GM12878 (cell line): Measurements from ENCODE around the gene FUT6. TPM values are rescaled to one million over a fixed set of nuclear protein-coding genes. Genes with fewer than 3 reads are reported as not detected.

Experiments used
- ATAC-seq: fragments of 200-7000 bp; cut with Tn5 transposase; 3 replicates; pipeline ENCODE4 v1.9.1; 2020; ENCODE audit warnings: mild to moderate bottlenecking, moderate library complexity
- BruUV-seq: library from RNA; stranded (reverse); fragments of 400-500 nt; replicated peaks from 2 replicates; lab custom pipeline; 2021; lab: Mats Ljungman, UMichigan
- CTCF ChIA-PET: fragments of 300-600 bp; sonication (Branson Sonifier 250); formaldehyde crosslinking; extraction: SDS; loops from one replicate; lab custom pipeline; 2021; ENCODE audit warnings: inconsistent platforms; lab: Yijun Ruan, JAX
- POLR2A ChIA-PET: fragments of 350-600 bp; formaldehyde crosslinking; extraction: SDS; loops from one replicate; lab custom pipeline; 2021; ENCODE audit warnings: inconsistent platforms; lab: Charles Lee
- RAD21 ChIA-PET: fragments of 300-600 bp; sonication (Branson Sonifier 250); formaldehyde crosslinking; loops from one replicate; lab custom pipeline; 2023; ENCODE audit warnings: antibody characterized with exemption; ENCODE audit not compliant: unreplicated experiment; lab: Charles Lee
- SMC1A ChIA-PET: fragments of 300-600 bp; sonication (Branson Sonifier 250); formaldehyde crosslinking; loops from one replicate; lab custom pipeline; 2023; ENCODE audit not compliant: unreplicated experiment, uncharacterized antibody; lab: Charles Lee
- DNase-seq: peaks from one replicate; pipeline ENCODE4 v3.0.0-alpha.2; 2011; ENCODE audit warnings: low read depth, low spot score
- FAIRE-seq: peaks from 3 replicates; lab custom pipeline; 2011; peaks lifted over from hg19 to GRCh38; lab: Jason Lieb, UNC
- H2AFZ ChIP-seq: 2 replicates; pipeline ENCODE4 v1.6.0; 2011; ENCODE audit warnings: low read depth, low read length, control low read depth; ENCODE audit not compliant: control insufficient read depth
- H3K27ac ChIP-seq: 2 replicates; pipeline ENCODE4 v1.5.1; 2011; ENCODE audit warnings: control low read depth; ENCODE audit not compliant: control insufficient read depth, insufficient read depth
- H3K27me3 ChIP-seq, 2 experiments: replicated peaks in 1 of 2; 2 replicates each; pipeline versions ENCODE4 v1.6.0 to v1.6.1; 2011; ENCODE audit warnings: low read length in 1 of 2; ENCODE audit not compliant: control insufficient read depth in 2 of 2, insufficient read depth in 2 of 2
- H3K36me3 ChIP-seq, 2 experiments: 2 replicates each; pipeline ENCODE4 v1.5.1; 2011; ENCODE audit warnings: low read length in 1 of 2; ENCODE audit not compliant: control insufficient read depth in 2 of 2, insufficient read depth in 2 of 2
- H3K4me1 ChIP-seq: 2 replicates; pipeline ENCODE4 v1.6.1; 2011; ENCODE audit warnings: mild to moderate bottlenecking, low read length, moderate library complexity, mixed read lengths; ENCODE audit not compliant: control insufficient read depth, insufficient read depth
- H3K4me2 ChIP-seq: 2 replicates; pipeline ENCODE4 v1.6.0; 2011; ENCODE audit warnings: control low read depth; ENCODE audit not compliant: control insufficient read depth, insufficient read depth
- H3K4me3 ChIP-seq: fragments of 200-600 bp; sonication (generic); 2 replicates; pipeline ENCODE4 v1.5.1; 2016
- H3K79me2 ChIP-seq: 2 replicates; pipeline ENCODE4 v1.6.0; 2011; ENCODE audit warnings: low read length; ENCODE audit not compliant: control insufficient read depth, insufficient read depth
- H3K9ac ChIP-seq: 2 replicates; pipeline ENCODE4 v1.8.0; 2011; ENCODE audit warnings: low read length, control low read depth, mixed read lengths; ENCODE audit not compliant: control insufficient read depth, insufficient read depth
- H3K9me3 ChIP-seq: replicated peaks from 3 replicates; pipeline ENCODE4 v1.5.1; 2011; ENCODE audit warnings: mild to moderate bottlenecking, low read length; ENCODE audit not compliant: control insufficient read depth, insufficient read depth
- H4K20me1 ChIP-seq: 2 replicates; pipeline ENCODE4 v1.6.0; 2011; ENCODE audit not compliant: control insufficient read depth, insufficient read depth
- CEBPZ ChIP-seq: fragments of 150-350 bp; IDR thresholded peaks from 2 replicates; pipeline ENCODE4 v1.6.1; 2016; ENCODE audit warnings: low read depth, low read length
- EP300 ChIP-seq, 2 experiments: fragments of 150-350 bp in 1 of 2; IDR thresholded peaks; 2 replicates each; pipeline ENCODE4 v1.6.1; 2011 to 2012; ENCODE audit warnings: low read depth in 2 of 2, low read length in 2 of 2, borderline replicate concordance in 1 of 2, improper control_type of control experiment in 1 of 2, inconsistent platforms in 1 of 2; ENCODE audit not compliant: control insufficient read depth in 1 of 2
- FOXK2 ChIP-seq: fragments of 450-650 bp; IDR thresholded peaks from 2 replicates; pipeline ENCODE4 v1.6.1; 2017; ENCODE audit warnings: mild to moderate bottlenecking, moderate library complexity
- HDAC2 ChIP-seq: fragments of 200-600 bp; sonication (generic); IDR thresholded peaks from 2 replicates; pipeline ENCODE4 v1.6.1; 2017
- IKZF1 ChIP-seq: fragments of 450-650 bp; conservative IDR thresholded peaks from 2 replicates; pipeline ENCODE4 v1.6.1; 2017; ENCODE audit warnings: antibody characterized with exemption, mild to moderate bottlenecking
- NKRF ChIP-seq: fragments of 450-650 bp; conservative IDR thresholded peaks from 2 replicates; pipeline ENCODE4 v1.6.1; 2017; ENCODE audit warnings: mild to moderate bottlenecking, moderate library complexity
- NR2C1 ChIP-seq: fragments of 450-650 bp; IDR thresholded peaks from 2 replicates; pipeline ENCODE4 v1.6.1; 2017; ENCODE audit warnings: antibody characterized with exemption, mild to moderate bottlenecking, moderate library complexity
- NR2F1 ChIP-seq: fragments of 450-650 bp; conservative IDR thresholded peaks from 2 replicates; pipeline ENCODE4 v1.6.1; 2017; ENCODE audit warnings: mild to moderate bottlenecking
- PAX5 ChIP-seq: IDR thresholded peaks from 2 replicates; pipeline ENCODE4 v1.6.1; 2011; ENCODE audit warnings: low read depth, low read length, borderline replicate concordance
- RAD21 ChIP-seq: IDR thresholded peaks from 2 replicates; pipeline ENCODE4 v1.6.1; 2011; ENCODE audit warnings: mild to moderate bottlenecking, low read depth, low read length, moderate library complexity; ENCODE audit not compliant: insufficient read depth
- RELB ChIP-seq: fragments of 450-650 bp; IDR thresholded peaks from 2 replicates; pipeline ENCODE4 v1.6.1; 2017; ENCODE audit warnings: low read depth, mild to moderate bottlenecking, moderate library complexity
- SIN3A ChIP-seq: IDR thresholded peaks from 2 replicates; pipeline ENCODE4 v1.6.1; 2012; ENCODE audit warnings: low read depth, low read length, improper control_type of control experiment
- SRF ChIP-seq, 2 experiments: IDR thresholded peaks; 2 replicates each; pipeline ENCODE4 v1.6.1; 2011; ENCODE audit warnings: low read depth in 2 of 2, low read length in 2 of 2, mild to moderate bottlenecking in 1 of 2, moderate library complexity in 1 of 2
- ZBTB33 ChIP-seq: fragments of 450-650 bp; IDR thresholded peaks from 2 replicates; pipeline ENCODE4 v1.6.1; 2017; ENCODE audit warnings: mild to moderate bottlenecking
- WGBS: methylation state at CpG from one replicate; pipeline ENCODE4 v1.1.6; 2016; ENCODE audit warnings: low lambda C conversion rate; ENCODE audit not compliant: insufficient replicate concordance, insufficient coverage; ENCODE audit errors: missing lambda C conversion rate; 5-methylcytosine and 5-hydroxymethylcytosine counted together
- in situ Hi-C: fragments of 300-500 bp; cut with MboI; formaldehyde crosslinking; loops from 9 replicates; pipeline ENCODE4 v1.14.3; 2018; ENCODE audit warnings: mixed read lengths
- intact Hi-C: fragments of 100-400 bp; cut with micrococcal nuclease; formaldehyde crosslinking; loops from one replicate; pipeline ENCODE4 v1.14.2; 2022; ENCODE audit not compliant: unreplicated experiment
- polyA plus RNA-seq, 11 experiments: library from polyadenylated mRNA; depleted of rRNA in 4 of 11; unstranded in 6 of 11; stranded (reverse) in 5 of 11; fragments of >200 nt; fragmentation: Nextera tagmentation in 4 of 11; fragmentation: Illumina TruSeq in 1 of 11; extraction: Ambion mirVana in 4 of 11; extraction: Trizol in 1 of 11; gene quantifications; 1 replicate in 1 of 11; 2 replicates in 10 of 11; pipeline versions ENCODE4 v1.2.1 to v1.2.3, GENCODE V29; 2011 to 2016; ENCODE audit warnings: inconsistent platforms in 2 of 11, missing spikeins in 2 of 11, low read depth in 1 of 11
- total RNA-seq, 4 experiments: library from RNA; depleted of rRNA in 3 of 4; stranded (reverse); fragments of >200 nt in 3 of 4; fragmentation: Illumina TruSeq in 1 of 4; extraction: Trizol in 1 of 4; gene quantifications; 2 replicates each; pipeline versions ENCODE4 v1.2.1 to v1.2.3, GENCODE V29; 2013 to 2021

Gene FUT6
- total and polyA plus RNA-seq, 10 of the 15 experiments (the other 5 are each of a cell fraction or from before 2014, with no cell fraction given): not detected

GRCh38 chr19:5825178-5825577 lies 14.3 kb downstream of the FUT6 start (continued):
- TF ChIP-seq NKRF: no peak
- TF ChIP-seq PAX5: no peak

GRCh38 chr19:5824751-5825150 lies 14.8 kb downstream of the FUT6 start:
- Histone ChIP-seq H3K4me2 (no peak overlapping the region), H3K4me3 (no peak overlapping the region), H3K27me3 (peaks cover 0 to 4% of the 10 kb centered on the region in 2 experiments; a peak in 2 of 4 replicates), H4K20me1 (no peaks in the 10 kb centered on the region), H3K9ac (no peak overlapping the region), H3K36me3 (no peaks in the 10 kb centered on the region), H3K4me1 (peaks cover 24% of the 10 kb centered on the region), H2AFZ (no peak overlapping the region), H3K79me2 (no peaks in the 10 kb centered on the region), H3K27ac (no peak overlapping the region), H3K9me3 (no peaks in the 10 kb centered on the region)
- ChIA-PET CTCF (interaction anchor here (1.1 kb wide), 1 partner anchor 21 kb away, joined by 4 read pairs; no protein-coding TSS in a partner anchor), RAD21 (no interaction called here), POLR2A (no interaction called here), SMC1A (no interaction called here)
- WGBS: 85% methylated on average over 10 of the region's 10 CpGs
- FAIRE-seq (no peak), DNase-seq (no peak), ATAC-seq (no peak)
- no TSS peak for BruUV-seq
- in situ Hi-C loops: no loop called here
- intact Hi-C loops: no loop called here
- TF ChIP-seq SRF (IDR thresholded peaks at IDR 0.05; ENCODE audit: low read depth in 2 of 2, low read length in 2 of 2) (no peak), SIN3A (no peak), IKZF1 (no peak), EP300 (IDR thresholded peaks at IDR 0.05; ENCODE audit: borderline replicate concordance in 1 of 2, control insufficient read depth in 1 of 2, low read depth in 2 of 2, low read length in 2 of 2) (no peak), NR2F1 (no peak), FOXK2 (no peak), NR2C1 (no peak), ZBTB33 (no peak), CEBPZ (no peak), RELB (no peak), RAD21 (no peak), HDAC2 (no peak)
